GM12865 (cell line): ENCODE measurements around the gene YTHDC2.

Source experiments
- DNase-seq: peaks from one replicate; pipeline ENCODE4 v3.0.0; 2010; ENCODE audit warnings: low read depth
- H3K4me3 ChIP-seq: 2 replicates; pipeline ENCODE4 v1.5.1; 2011; ENCODE audit warnings: mild to moderate bottlenecking, low read depth, low read length, control low read depth
- TF ChIP-seq, protein P1 (sequence below): IDR thresholded peaks from 2 replicates; pipeline ENCODE4 v1.5.1; 2011; ENCODE audit warnings: low read length, control low read depth, low read depth, inconsistent platforms; ENCODE audit not compliant: insufficient read depth; ENCODE audit errors: missing control alignments

Gene YTHDC2

GRCh38 chr5:113562828-113563400, 49.4 kb downstream of the YTHDC2 start:
- TF ChIP-seq, protein P1, sequence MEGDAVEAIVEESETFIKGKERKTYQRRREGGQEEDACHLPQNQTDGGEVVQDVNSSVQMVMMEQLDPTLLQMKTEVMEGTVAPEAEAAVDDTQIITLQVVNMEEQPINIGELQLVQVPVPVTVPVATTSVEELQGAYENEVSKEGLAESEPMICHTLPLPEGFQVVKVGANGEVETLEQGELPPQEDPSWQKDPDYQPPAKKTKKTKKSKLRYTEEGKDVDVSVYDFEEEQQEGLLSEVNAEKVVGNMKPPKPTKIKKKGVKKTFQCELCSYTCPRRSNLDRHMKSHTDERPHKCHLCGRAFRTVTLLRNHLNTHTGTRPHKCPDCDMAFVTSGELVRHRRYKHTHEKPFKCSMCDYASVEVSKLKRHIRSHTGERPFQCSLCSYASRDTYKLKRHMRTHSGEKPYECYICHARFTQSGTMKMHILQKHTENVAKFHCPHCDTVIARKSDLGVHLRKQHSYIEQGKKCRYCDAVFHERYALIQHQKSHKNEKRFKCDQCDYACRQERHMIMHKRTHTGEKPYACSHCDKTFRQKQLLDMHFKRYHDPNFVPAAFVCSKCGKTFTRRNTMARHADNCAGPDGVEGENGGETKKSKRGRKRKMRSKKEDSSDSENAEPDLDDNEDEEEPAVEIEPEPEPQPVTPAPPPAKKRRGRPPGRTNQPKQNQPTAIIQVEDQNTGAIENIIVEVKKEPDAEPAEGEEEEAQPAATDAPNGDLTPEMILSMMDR, result no peak
- no peak for DNase-seq
- no peak overlapping the region for H3K4me3 ChIP-seq

DNA sequence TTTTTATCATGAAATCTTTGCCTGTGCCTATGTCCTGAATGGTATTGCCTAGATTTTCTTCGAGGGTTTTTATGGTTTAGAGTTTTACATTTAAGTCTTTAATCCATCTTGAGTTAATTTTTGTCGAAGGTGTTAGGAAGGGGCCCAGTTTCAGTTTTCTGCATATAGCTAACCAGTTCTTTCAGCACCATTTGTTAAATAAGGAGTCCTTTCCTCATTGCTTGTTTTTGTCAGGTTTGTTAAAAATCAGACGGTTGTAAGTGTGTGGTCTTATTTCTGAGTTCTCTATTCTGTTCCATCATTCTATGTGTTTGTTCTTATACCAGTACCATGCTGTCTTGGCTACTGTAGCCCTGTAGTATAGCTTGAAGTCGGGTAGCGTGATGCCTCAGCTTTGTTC, 55.9 kb downstream of the YTHDC2 start:
- no peak overlapping the region for H3K4me3 ChIP-seq
- DNase-seq, result no peak
- TF ChIP-seq, protein P1, result no peak

- H3K4me3 ChIP-seq, result no peak overlapping the region
- DNase-seq, result no peak
- TF ChIP-seq, protein P1, result no peak
Measured at GRCh38 chr5:113572716-113573115, 59.2 kb downstream of the YTHDC2 start.

- no peak overlapping the region for H3K4me3 ChIP-seq
- no peak for DNase-seq
- TF ChIP-seq, protein P1, result no peak
Measured at GRCh38 chr5:113574417-113574816, 60.9 kb downstream of the YTHDC2 start.

DNA sequence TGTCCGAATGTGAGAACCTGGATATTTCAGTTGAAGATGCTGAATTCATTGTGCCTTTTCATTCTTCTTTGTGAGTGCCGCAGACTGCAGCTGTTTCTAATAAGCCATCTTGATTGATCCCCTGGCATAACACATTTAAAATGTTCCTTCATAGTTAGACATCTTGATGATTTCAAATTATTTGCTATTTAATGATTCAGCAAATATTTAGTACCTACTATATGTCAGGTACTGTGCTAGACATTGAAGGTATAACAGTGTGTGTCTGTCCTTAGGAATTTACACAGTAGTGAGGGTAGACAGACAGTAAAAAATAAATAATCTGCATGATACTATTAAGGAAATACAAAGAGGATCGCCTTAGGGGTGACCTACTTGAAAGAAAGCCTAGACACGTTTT, 61.6 kb downstream of the YTHDC2 start:
- H3K4me3 ChIP-seq, result no peak overlapping the region
- DNase-seq, result no peak
- TF ChIP-seq, protein P1, result no peak

DNA sequence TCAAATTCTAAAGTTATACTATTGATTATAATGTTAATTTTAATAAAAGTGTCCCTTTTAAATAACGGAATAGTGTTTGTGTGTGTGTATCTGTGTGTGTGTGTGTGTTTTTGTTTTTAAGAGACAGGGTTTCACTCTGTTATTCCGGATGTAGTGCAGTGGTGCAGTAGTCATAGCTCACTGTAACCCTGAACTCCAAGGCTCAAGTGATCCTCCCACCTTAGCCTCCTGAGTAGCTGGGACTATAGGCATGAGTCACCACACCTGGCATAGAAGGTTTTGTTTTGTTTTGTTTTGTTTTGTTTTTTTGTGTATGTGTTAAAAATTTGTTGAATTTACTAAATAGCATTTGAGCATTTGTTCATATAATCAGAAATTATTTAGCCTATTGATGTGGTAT, 64.6 kb downstream of the YTHDC2 start:
- TF ChIP-seq, protein P1, result no peak
- no peak for DNase-seq
- H3K4me3 ChIP-seq, result no peak overlapping the region

DNA sequence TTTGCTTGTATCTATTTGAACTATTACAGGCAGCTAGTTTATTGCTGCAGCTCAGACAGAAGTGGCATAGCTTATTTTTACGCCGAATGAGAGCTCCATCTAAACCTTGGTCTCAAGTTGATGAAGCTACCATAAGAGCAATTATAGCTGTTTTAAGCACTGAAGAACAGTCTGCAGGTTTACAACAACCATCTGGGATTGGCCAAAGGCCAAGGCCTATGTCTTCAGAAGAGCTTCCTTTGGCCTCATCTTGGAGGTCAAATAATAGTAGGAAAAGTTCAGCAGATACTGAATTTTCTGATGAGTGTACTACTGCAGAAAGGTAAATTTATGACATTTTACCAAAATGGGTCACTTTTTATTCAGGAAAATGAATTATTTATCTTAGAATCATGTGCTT, 67.9 kb downstream of the YTHDC2 start:
- H3K4me3 ChIP-seq, result no peak overlapping the region
- no peak for DNase-seq
- TF ChIP-seq, protein P1, result no peak
